Femur (tissue), 1 donor: Measurements from ENCODE around the gene BTAF1.
"Not testable (repeated sequence)": the region's sequence is repeated elsewhere in the genome, so short reads cannot be mapped to it uniquely, and the experiment has no call there.

Source experiments
- DNase-seq: peaks from one replicate; pipeline ENCODE4 v3.0.0-alpha.2; 2017

The BTAF1 gene

DNA sequence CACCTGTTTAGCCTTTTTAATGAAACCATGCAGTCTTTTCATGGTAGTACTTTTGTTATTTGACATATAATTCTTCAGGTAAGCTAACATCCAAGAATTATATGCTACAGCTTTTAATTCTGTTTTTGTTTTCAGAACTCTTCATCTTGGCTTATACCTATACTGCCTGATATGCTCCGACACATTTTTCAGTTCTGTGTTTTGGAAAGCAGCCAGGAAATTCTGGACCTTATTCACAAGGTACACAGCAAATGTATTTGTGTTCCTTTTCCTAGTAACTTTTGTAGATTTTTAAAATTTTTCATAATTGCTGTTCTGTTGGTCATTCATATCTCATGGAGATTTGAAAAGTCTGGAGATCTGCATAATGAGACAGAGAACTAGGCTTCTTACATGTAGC lies 56.7 kb downstream of the BTAF1 start:
- DNase-seq = no peak

GRCh38 chr10:91983416-91983815 lies 59.8 kb downstream of the BTAF1 start:
- no peak for DNase-seq

- DNase-seq = no peak
These were observed 63.9 kb downstream of the BTAF1 start for GRCh38 chr10:91987397-91988037.

DNA sequence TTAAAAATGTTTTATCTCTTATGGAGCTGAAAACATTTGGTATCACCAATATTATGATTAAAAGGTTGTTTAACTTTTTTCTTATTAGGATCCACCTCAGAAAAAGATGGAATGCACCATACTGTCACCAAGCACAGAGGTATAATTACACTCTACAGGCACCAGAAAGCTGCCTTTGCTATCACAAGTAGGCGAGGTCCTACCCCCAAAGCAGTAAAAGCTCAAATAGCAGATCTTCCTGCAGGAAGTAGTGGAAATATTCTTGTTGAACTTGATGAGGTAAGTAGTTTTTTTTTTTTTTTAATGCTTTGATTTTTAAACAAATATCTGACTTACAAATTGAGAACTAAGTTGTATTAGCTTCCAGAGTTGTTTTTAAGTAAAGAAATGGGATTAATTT lies 68.5 kb downstream of the BTAF1 start:
- DNase-seq = no peak

DNA sequence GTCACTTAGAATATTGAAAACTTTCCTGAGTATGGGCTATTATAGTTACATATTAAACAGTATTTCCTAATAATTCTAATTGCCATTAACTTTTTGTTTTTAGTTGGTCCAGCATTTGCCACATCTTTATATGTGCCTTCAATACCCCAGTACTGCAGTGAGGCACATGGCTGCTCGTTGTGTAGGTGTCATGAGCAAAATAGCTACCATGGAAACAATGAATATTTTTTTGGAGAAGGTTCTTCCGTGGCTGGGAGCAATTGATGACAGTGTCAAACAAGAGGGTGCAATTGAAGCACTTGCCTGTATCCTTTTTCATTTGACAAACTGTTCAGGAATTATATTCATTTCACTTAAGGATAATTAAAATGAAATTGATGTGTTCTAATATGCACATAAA lies 72.7 kb downstream of the BTAF1 start:
- no peak for DNase-seq

- no peak for DNase-seq
These were observed 78.0 kb downstream of the BTAF1 start for GRCh38 chr10:92001581-92001980.

DNA sequence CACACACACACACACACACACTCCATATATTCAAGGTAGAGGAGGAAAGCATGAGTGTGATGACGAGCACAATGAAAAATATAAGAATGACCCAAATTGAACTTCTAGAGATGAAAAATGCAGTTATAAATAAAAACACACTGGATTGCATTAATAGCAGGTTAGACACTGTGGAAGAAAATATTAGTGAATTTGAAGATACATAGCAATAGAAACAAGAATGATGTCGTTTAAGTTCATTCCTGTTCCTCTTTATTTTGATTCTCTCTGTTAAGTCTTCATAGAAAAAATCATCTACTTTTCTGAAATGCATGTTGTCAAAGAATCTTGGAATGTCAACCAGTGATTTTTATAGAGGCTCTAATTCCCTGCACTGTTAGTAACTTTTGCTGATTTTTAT lies 78.4 kb downstream of the BTAF1 start:
- DNase-seq = no peak

DNA sequence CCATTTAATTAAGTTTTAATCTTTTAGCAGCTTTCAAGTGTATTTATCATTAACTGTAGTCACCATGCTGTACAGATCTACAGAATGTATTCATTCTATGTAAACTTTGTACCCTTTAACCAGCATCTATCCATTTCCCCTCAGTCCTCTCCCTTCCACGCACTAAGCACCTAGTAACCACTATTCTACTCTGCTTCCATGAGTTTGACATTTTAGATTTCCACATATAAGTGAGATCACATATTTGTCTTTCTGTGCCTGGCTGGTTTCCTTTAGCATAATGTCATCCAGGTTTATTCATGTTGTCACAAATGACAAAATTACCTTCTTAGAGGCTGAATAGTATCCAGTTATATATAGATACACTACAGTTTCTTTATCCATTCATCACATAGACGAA lies 79.7 kb downstream of the BTAF1 start:
- no peak for DNase-seq

DNA sequence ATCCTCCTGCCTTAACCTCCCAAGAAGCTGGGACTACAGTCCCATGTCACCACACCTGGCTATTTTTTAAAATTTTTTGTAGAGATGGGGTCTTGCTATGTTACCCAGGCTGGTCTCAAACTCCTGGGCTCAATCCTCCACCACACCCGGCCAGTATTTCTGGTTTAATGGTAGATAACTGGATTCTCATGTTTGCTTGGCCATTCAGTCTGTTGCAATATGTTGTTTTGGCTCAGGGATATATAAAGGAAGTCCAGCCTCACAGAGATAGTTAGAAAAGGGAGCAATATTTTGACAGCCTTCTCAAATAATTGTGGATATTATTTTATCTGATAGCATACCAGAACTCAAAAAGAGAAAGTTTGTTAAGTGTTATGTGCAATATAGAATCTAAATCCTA lies 82.4 kb downstream of the BTAF1 start:
- no peak for DNase-seq

DNA sequence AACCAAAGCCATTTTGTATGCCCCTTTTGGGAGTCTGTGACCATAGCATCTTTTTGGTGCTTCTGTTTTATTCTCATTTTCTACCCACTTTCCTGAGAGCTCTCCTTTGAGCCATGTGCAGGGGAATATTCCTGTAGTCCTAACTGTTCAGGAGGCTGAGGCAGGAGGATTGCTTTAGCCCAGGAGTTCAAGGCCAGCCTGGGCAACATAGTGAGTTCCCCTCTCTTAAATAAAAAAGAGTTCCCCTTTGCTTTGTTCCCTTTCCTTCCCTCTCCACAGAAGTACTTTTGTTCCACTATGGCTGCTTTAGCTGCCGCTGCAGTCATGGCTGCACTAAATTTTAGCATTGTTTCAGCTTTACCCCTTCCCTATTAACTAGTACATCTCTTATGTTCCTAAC lies 85.9 kb downstream of the BTAF1 start:
- no peak for DNase-seq

DNA sequence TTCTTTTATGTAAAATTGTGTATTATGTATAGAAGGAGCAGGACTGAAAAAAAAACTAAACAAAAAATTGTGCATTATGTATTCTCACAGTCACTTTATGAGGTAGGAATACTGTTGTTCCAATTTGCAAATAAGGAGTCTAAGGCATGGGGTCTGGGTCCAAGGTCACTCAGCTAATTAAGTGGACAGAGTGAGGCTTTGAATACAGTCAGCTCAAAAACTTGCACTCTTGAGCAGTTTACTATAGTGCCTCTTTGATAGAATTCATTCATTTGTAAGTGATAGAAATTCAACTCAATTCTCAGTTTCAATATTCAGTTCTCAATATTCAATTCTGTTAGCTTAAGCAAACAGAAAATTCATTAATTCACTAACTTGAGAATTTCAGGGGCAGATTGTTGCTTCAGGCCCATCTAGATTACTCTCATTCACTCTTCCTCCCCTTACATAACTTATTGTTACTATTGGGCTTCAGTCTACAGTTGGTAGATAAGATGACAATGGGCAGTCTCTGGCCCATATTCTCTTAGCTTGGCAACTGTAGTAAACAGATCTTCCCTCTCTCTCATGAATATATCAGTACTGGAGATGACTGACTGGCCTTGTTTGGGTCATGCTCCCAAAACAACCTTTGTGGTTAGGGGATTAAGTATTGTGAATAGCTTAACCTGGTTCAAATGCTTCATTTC lies 86.6 kb downstream of the BTAF1 start:
- no peak for DNase-seq

- DNase-seq = no peak
These were observed 88.1 kb downstream of the BTAF1 start for GRCh38 chr10:92011560-92012214.

GRCh38 chr10:92014620-92015019 lies 91.0 kb downstream of the BTAF1 start:
- no peak for DNase-seq

GRCh38 chr10:92024700-92025099 lies 101.1 kb downstream of the BTAF1 start:
- DNase-seq = no peak

DNA sequence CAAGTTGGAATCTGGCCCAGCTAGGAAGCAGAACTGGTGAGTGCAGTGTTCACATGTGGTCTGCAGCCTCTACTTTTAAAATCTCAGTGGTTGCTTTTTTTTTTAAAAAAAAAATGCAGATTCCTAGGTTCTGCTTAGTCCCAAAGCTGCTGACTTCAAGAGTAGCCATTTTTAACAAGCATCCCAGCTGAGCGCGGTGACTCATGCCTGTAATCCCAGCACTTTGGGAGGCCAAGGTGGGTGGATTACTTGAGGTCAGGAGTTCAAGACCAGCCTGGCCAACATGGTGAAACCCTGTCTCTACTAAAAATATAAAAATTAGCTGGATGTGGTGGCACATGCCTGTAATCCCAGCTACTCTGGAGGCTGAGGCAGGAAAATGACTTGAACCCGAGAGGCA lies 101.8 kb downstream of the BTAF1 start:
- DNase-seq = not testable (repeated sequence)

DNA sequence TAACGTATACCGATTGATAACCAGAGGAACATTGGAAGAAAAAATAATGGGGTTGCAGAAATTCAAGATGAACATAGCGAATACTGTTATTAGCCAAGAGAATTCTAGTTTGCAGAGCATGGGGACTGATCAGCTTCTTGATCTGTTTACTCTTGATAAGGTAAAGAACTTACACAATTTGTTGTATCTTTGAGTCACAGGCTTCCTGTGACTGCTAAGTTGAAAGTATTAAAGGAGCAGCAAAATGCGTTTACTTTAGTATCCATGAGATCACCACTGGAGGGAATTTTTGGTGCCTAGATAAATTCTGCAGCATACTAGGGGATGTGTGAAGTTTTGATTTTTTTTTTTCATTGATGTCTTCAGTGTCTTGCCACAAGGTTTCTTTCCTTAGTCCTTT lies 103.6 kb downstream of the BTAF1 start:
- DNase-seq = no peak

DNA sequence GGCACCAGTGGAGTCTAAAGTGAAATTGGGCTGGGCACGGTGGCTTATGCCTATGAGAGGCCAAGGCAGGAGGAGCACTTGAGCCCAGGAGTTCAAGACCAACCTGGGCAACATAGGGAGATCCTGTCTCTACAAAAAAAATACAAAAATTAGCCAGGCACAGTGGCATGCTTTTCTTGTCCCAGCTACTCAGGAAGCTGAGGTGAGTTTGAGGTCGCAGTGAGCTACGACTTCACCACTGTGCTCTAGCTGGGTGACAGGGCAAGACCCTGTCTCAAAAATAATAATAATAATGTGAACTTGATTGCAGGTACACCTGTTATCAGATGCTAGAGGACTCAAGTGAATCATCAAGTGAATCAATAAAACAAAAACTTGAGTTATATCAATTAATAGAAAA lies 108.0 kb downstream of the BTAF1 start:
- DNase-seq = no peak

GRCh38 chr10:92033070-92033469 lies 109.5 kb downstream of the BTAF1 start:
- DNase-seq = not testable (repeated sequence)

DNA sequence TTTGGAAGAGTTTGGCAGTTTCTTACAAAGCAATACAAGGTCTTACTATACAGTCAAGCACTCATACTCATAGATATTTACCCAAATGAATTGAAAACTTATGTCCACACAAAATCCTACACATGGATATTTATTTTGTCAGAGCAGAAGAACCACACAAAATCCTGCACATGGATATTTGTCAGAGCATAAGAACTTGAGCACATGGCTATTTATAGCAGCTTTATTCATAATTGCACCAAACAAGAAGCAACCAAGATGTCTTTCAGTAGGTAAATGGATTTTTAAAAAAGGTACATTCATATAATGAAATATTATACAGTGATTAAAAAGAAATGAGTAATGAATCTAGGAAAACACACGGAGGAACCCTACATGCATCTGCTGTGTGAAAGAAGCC lies 115.4 kb downstream of the BTAF1 start:
- no peak for DNase-seq

GRCh38 chr10:92042541-92042940 lies 119.0 kb downstream of the BTAF1 start:
- DNase-seq = no peak

- DNase-seq = no peak
These were observed 122.1 kb downstream of the BTAF1 start for GRCh38 chr10:92045641-92046106.

DNA sequence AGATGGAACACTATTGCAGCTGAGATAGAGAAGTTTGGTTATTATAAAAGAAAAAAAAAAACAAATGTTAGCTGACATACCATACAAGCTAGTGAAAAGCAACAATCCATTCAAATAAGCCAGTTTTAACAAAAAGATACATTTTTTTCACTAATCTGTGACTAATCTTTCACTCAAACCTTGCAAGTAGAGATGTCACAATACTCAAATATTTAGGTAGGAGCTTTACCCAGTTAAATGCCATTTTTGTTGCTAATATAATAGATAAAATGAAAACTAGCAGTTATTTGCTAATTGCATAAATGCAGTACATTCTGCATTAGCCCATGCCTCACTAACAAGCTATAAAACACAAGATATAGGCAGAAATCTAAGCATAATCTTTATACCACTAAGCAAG lies 123.6 kb downstream of the BTAF1 start:
- DNase-seq = no peak

DNA sequence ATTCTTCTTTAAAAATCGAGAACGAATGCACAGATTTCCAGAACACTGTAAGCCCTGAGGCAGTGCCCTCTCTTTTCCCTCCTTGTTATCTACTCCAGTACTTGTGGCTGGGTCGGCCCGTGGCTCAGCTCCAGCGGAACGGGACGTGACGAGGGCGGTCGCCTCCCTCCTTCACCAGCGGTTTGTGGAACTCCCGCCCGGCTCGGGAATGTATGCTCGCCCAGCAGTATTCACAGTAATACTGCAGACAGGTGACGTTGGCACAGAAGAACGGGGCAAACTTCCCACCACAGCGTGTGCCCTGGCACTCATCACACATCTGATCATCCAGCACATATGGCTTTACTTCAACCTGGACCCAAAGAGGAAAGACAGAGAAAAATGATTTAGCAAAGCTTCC lies 128.5 kb downstream of the BTAF1 start:
- DNase-seq = no peak

DNA sequence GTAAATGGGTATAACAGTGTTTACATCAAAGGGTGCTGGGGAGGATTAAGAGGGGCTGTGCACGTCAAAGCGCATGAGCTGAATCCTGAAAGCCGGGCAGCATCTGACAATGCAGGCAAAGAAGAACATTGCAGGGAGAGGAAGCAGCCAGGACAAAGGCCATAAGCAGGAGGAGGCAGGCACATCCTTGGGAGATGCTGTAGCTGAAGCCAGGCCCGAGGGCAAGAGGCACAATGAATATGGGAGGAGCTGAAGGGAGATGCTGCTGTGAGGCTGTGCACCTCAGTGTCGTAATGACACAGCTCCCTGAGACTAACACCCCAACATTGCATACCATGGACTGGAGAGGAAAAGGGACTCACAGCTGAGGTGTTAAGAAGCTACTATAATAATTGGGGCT lies 129.2 kb downstream of the BTAF1 start:
- no peak for DNase-seq
